Stimulated activated CD8-positive, alpha-beta memory T cell treated with anti-CD3 and anti-CD28 coated beads, Interleukin-7, amount 100 ng/mL, for 4 hours (primary cell): ENCODE data around the gene MRPL55.
"Not testable (repeated sequence)": the region's sequence is repeated elsewhere in the genome, so short reads cannot be mapped to it uniquely, and the experiment has no call there.

Experiments used
- DNase-seq, 2 donors: peaks; one replicate each; pipeline ENCODE4 v3.0.0-alpha.2; 2020; ENCODE audit warnings: low read depth in 2 of 2

MRPL55 gene

DNA sequence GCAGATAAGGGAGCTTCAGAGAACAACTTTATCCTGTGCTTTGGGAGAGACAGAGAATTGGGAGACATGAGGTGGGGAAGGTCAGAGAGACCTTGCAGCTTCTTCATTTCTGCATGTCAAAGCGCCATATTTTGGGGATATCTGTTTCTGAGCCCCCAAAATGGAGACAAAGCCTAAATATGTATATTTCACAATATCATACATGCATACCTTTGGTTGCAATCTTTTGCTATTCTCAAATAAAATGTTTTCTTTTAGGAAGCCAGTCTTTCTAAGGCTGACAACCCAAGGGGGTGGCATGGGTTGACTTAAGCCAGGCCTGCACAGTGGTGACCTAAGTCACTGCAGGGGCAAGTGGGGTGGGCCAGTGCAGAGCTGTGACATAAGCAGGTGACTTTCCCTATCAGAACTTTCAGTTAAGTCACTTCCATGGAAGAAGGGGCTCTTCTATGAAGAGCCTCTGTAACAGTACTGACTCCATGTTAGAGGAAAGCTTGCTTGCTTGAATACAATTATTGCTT is 13.9 kb upstream of the MRPL55 start:
- no peak for DNase-seq

DNA sequence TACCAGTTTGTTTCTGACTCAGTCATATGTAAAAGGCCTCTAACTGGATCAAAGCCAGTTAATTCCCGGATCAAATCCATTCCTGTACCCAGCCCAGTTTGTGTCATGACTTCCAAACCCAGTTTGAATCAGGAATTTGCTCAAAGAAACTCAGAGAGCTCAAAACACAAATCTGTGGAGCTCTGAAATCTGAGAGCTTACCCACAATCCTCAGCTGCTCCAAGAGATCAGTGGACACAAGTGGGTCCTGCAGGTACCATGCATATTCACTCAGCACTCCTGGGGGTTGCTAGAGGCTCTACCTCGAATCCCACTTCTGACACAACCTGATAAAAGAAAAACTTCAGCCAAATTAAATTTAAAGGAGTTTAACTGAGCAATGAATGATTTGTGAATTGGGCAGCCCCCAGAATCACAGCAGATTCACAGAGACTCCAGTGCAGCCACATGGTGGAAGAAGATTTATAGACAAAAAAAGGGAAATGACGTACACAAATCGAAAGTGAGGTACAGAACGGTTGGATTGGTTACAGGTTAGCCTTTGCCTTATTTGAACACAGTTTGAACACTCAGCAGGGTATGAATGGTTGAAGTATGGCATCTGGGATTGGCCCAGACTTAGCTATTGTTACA is 11.9 kb upstream of the MRPL55 start:
- no peak for DNase-seq

DNA sequence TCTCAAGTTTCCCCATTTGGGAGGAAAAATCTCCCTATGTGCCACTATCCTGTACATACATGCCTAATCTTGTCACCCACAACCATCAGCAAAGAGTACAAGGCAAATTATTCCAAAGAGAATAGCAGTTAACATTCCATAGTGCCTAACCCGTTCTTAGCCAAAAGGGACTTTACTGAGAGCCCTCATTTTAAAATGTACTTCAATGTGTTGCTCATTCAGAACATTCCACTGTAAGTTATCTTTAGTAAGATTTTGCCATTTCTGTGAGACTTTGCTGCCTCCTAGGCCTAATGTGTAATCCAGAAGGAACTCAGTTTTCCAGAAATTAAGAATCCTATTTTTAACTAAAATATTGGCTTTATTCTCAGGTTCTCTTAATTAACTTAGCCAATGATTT is 11.3 kb upstream of the MRPL55 start:
- no peak for DNase-seq

DNA sequence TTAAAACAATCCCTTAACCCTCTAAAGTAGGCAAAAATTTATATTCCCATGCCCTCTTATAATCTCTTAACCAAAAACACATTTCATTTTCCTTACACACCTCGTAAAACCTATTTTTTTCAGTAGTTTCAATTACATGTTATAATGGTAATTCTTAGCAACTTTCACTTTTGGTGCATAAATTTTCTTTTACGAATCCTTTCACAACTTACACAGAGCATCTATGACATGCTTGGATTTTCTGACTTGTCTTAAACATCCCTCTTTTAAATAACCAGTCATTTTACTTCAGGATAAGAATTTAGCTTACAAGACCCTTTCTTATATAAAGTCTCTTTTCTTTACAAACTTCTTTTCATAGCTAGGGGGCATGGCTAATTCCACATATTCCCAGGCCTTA is 8.9 kb upstream of the MRPL55 start:
- no peak for DNase-seq

GRCh38 chr1:228117335-228117734 is 8.2 kb upstream of the MRPL55 start:
- DNase-seq, result no peak

DNA sequence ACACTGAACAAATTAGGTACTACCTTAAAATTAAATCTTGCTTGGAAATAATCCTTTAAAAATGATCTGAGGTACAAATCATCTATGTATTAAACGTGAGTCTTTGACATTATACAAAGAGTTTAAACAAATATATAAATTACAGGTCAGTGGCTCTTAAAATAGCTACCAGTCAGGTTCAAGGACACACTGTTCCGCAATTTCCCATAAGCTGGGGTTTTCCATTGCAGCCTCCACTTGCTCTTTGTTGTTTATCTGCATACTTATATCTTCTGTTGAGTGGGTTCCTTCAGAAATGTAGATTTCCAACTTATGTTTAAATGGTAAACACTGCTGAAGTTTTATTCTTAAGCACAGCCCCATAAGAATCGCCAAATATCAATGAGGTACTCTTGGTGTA is 5.7 kb upstream of the MRPL55 start:
- DNase-seq, result no peak

DNA sequence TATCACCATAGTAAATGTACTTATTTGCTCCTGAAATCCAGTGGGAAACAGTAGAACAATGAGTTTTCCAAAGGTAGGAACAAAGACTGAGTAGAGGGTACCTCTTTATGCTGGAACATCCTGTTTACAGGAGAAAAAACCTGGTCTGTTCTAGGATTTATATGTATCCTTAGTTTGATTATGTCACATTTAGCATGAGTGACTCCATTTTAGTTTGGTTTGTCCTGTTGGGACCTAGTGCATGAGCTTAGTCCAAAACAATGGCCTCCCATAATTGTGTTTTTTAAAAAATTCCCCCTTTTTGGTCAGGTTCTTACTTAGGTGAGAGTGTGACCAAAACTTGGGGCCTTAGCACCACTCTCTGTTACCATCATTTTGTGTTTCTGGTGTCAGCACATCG is 3.5 kb upstream of the MRPL55 start:
- no peak for DNase-seq

DNA sequence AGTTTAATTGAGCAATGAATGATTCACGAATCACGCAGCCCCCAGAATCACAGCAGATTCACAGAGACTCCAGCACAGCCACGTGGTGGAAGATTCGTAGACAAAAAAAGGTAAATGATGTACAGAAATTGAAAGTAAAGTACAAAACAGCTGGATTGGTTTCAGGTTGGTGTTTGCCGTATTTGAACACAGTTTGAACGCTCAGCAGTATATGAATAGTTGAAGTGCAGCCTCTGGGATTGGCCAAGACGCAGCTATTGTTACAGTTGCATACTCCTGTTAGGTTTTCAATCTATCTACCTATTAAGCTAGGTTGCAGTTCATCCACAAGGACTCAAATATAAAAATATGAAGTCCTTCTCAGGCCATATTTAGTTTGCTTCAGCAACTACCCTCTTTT is 3.1 kb upstream of the MRPL55 start:
- DNase-seq, result no peak

DNA sequence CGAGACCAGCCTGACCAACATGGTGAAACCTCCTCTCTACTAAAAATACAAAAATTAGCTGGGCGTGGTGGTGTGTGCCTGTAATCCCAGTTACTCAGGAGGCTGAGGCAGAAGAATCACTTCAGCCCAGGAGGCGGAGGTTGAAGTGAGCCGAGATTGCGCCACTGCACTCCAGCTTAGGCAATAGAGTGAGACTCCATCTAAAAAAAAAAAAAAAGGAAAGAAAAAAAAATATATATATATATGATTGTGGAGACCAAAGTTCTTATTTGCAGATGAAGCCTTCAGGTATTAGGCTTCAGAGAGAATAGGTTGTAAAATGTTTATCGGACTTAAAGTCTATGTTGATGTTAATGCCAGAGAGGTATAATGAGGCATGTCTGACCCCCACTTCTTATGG is 2.2 kb upstream of the MRPL55 start:
- DNase-seq, result not testable (repeated sequence)

- DNase-seq, result no peak
These were observed 1.5 kb upstream of the MRPL55 start for GRCh38 chr1:228110556-228110955.

- no peak for DNase-seq
These were observed 926 bp upstream of the MRPL55 start for GRCh38 chr1:228109962-228110488.

GRCh38 chr1:228108742-228109072 is 392 bp downstream of the MRPL55 start:
- no peak for DNase-seq

DNA sequence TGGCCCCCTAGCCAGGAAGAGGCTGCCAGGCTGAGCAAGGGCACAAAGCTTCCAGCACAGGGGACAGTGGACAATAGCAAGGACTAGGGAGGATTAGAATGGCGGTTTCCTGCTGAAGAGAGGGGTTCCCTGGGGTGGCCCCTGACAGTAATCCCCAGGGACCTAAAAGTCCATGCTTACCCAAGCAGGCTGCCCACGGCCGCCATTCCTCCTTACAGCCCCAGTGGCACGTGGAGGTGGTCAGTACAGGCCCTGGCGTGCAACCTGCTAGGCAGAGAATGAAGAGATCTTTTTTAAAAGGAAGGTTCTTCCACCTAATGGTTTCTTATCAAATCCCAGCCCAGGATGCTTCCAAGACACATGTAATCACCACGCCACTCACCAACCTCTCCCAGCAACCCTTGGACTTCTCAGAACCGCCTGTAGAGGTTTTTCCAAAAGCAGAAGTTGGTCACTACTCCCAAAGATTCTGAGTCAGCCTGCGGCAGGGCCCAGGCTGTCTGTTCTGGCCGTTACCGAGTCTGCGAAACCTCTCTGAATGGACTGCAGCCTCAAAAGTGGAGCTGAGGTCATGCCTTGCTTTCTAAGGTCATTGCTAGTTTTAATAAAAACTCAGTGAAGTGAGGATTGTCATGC is 926 bp downstream of the MRPL55 start:
- no peak for DNase-seq

- DNase-seq, result no peak
These were observed 1.5 kb downstream of the MRPL55 start for GRCh38 chr1:228107636-228108035.

DNA sequence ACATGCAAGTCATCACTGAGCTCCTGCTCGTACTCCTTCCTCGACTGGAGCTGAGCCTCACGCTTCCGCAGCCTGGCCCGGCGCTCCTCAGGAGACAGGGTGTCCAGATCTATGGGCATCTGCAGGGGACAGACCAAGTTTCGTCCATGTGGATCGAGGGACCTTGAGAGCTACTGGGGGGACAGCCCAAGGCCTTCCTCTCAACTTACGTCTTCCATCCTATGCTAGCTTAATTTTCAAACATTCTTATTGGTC is 2.4 kb downstream of the MRPL55 start:
- no peak for DNase-seq

GRCh38 chr1:228105996-228106799 is 2.9 kb downstream of the MRPL55 start:
- no peak for DNase-seq

GRCh38 chr1:228105270-228105995 is 3.7 kb downstream of the MRPL55 start:
- no peak for DNase-seq

DNA sequence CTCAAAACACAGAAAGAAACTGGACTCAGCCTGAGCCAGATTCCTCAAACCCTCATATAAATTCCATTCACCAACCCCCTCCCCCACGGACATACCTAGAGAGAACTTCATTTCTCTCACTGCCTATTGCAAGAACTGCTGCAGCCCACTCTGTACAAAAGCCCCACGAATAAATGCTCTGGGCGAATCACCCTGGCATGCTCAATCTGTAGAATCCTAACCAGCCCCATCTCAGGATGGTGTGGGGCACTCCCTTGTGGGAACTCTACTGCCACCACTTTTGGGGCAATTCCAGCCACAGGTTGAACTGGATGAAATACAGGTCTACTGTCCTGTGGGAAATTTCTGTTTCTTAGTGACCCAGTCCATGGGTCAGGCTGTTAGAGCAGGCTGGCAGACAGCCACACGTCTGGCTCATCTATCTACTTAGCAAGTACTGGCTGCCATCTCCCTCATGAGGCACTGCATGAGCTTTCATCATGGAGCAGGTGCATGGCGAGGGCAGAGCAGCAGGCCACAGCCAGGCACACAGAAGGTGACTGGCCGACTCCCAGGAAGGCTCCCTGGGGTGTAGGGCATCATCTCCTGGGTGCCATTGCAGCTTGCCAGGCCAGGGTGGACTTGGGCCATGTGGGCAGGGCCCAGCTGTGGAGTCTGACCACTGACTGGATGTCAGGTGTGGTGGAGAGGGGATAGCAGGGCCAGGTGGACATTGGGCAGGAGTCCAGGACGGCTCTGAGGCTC is 4.4 kb downstream of the MRPL55 start:
- no peak for DNase-seq

- peak; percentile 87 to 91 for DNase-seq
These were observed 6.1 kb downstream of the MRPL55 start, which contains the start of gene C1orf35 for GRCh38 chr1:228102791-228103620. Gene C1orf35 (minus strand): TSS chr1:228103325. CDS start chr1:228103227, 98 bp downstream.

DNA sequence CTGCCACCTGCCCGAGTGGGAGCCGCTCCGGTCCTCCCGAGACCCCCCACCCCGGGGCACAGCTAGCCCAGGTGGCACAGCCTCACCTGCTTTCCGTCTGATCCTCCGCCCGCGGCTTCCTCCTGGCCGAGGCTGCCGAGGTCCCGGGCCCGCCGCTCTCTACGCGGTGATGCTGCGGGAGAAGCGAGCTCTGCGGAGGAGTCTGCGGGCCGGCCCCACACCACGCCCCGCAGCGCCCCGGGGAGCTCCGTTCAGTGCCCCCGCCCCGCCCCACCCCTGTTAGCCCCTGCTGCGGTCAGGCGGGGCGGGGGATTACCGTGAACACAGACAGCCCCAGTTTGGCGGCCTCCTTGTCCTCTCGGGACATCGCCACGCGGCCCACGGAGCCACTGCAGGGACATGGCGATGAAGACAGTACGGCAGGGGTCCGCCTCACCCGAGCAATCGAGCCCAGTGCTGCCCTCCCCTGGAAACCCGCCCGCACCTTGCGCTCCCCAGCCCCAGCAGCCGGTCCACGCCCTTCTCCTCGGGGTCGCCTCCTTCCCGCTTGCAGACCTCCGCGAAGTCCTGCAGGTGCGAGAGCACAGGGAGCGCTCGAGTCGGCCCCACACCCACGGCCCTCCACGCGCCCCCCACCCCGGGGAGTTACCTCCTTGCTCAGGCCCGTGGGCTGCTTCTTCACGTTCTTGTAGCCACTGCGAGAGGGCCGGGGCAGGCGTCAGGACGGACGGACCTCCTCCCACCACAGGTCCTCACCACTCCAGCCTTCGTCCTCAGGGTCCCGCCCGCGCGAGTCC is 6.9 kb downstream of the MRPL55 start:
- peak in 1 of 2 donors; percentile 47 for DNase-seq
